ENCODE measurements around the gene HMGN4. TPM values are rescaled to one million over a fixed set of nuclear protein-coding genes. Genes with fewer than 3 reads are reported as not detected.

Gene HMGN4
- polyA plus RNA-seq, 1 of the 3 experiments (the other 2 are of a cell fraction): 76.3 TPM

DNA sequence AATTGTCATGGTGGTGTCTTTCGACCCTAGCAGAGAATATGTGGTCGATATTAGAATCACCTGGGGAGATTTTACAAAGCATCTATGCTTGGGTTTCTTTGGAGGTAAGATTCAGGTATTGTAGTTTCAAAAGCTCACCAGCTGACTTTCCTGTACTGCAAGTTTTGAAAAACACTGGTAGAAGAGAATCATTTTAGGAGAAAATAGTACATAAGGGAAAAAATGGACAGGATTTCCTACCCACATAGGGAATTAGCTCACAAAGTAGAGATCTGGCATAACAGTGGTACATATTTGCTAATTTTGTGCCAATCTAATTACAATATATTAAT is 31.2 kb downstream of the HMGN4 start:
- ChIA-PET CTCF (interaction anchor here (0.7 to 6.1 kb wide), 10 partner anchors 13 to 248 kb away, joined by 3 to 51 read pairs (median 4); partner anchors contain the start of gene HMGN4), POLR2A (interaction anchor here (0.8 to 1.3 kb wide), 2 partner anchors 26 to 285 kb away, joined by 3 read pairs; no protein-coding TSS in a partner anchor)
- DNase-seq: no peak
- H2AFZ ChIP-seq (ENCODE audit: low read depth): peak overlapping the region; percentile 75; the same call in 1 of the 2 replicates
- 0% methylated on average over 2 of the region's 2 CpGs for WGBS (ENCODE audit: low lambda C conversion rate)
- H3K79me2 ChIP-seq (ENCODE audit: insufficient read depth): no peaks in the 10 kb centered on the region
- no peaks in the 10 kb centered on the region for H3K36me3 ChIP-seq (replicated peaks in 1 of 2; ENCODE audit: control insufficient read depth in 1 of 2, insufficient read depth in 2 of 2, low read length in 1 of 2)
- H4K20me1 ChIP-seq (ENCODE audit: insufficient read depth): no peaks in the 10 kb centered on the region
- peak overlapping the region in 1 of 2 experiments; percentile 31; a peak in 1 of 4 replicates for H3K27ac ChIP-seq (ENCODE audit: low read depth in 2 of 2, low read length in 1 of 2)
- H3K4me1 ChIP-seq (ENCODE audit: control insufficient read depth in 1 of 2, insufficient read depth in 2 of 2, low read depth in 1 of 2, low read length in 1 of 2): no peaks in the 10 kb centered on the region; a peak in 1 of 4 replicates
- peak overlapping the region; percentile 66 to 83 for H3K4me3 ChIP-seq (ENCODE audit: low read depth in 2 of 2, low read length in 1 of 2)
- no peaks in the 10 kb centered on the region for H3K27me3 ChIP-seq (ENCODE audit: insufficient read depth)
- H3K9ac ChIP-seq: no peak overlapping the region
- peak overlapping the region; percentile 69 for H3K4me2 ChIP-seq
- no peaks in the 10 kb centered on the region for H3K9me2 ChIP-seq
- no peaks in the 10 kb centered on the region for H3K9me3 ChIP-seq
- no peak for TF ChIP-seq EZH2phosphoT487 (IDR thresholded peaks at IDR 0.05; ENCODE audit: borderline replicate concordance, low read depth)
- TF ChIP-seq CHD2 (IDR thresholded peaks at IDR 0.05; ENCODE audit: low read length, partially characterized antibody): no peak
- TF ChIP-seq, protein P1, sequence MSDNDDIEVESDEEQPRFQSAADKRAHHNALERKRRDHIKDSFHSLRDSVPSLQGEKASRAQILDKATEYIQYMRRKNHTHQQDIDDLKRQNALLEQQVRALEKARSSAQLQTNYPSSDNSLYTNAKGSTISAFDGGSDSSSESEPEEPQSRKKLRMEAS (IDR thresholded peaks at IDR 0.05; ENCODE audit: low read depth): no peak
- no peak for TF ChIP-seq GABPA (IDR thresholded peaks at IDR 0.05; ENCODE audit: low read depth)
- TF ChIP-seq EP300 (IDR thresholded peaks at IDR 0.05; ENCODE audit: borderline replicate concordance in 1 of 2, low read depth in 1 of 2, low read length in 1 of 2): no peak
- no peak for TF ChIP-seq RAD21 (IDR thresholded peaks at IDR 0.05; ENCODE audit: low read length)
- TF ChIP-seq RFX5 (IDR thresholded peaks at IDR 0.05; ENCODE audit: low read length): no peak
- TF ChIP-seq, protein P2, sequence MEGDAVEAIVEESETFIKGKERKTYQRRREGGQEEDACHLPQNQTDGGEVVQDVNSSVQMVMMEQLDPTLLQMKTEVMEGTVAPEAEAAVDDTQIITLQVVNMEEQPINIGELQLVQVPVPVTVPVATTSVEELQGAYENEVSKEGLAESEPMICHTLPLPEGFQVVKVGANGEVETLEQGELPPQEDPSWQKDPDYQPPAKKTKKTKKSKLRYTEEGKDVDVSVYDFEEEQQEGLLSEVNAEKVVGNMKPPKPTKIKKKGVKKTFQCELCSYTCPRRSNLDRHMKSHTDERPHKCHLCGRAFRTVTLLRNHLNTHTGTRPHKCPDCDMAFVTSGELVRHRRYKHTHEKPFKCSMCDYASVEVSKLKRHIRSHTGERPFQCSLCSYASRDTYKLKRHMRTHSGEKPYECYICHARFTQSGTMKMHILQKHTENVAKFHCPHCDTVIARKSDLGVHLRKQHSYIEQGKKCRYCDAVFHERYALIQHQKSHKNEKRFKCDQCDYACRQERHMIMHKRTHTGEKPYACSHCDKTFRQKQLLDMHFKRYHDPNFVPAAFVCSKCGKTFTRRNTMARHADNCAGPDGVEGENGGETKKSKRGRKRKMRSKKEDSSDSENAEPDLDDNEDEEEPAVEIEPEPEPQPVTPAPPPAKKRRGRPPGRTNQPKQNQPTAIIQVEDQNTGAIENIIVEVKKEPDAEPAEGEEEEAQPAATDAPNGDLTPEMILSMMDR (IDR thresholded peaks at IDR 0.05): no peak
- TF ChIP-seq ELF1 (IDR thresholded peaks at IDR 0.05): no peak
- TF ChIP-seq GATA2 (CRISPR knock-in tag; IDR thresholded peaks at IDR 0.05): no peak
- no peak for TF ChIP-seq YY1 (IDR thresholded peaks at IDR 0.05; ENCODE audit: low read depth)
- TF ChIP-seq, protein P3, sequence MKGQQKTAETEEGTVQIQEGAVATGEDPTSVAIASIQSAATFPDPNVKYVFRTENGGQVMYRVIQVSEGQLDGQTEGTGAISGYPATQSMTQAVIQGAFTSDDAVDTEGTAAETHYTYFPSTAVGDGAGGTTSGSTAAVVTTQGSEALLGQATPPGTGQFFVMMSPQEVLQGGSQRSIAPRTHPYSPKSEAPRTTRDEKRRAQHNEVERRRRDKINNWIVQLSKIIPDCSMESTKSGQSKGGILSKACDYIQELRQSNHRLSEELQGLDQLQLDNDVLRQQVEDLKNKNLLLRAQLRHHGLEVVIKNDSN (IDR thresholded peaks at IDR 0.05; ENCODE audit: borderline replicate concordance, low read depth): no peak
- no peak for TF ChIP-seq JUND (IDR thresholded peaks at IDR 0.05)
- no peak for TF ChIP-seq FOXJ3 (CRISPR knock-in tag; IDR thresholded peaks at IDR 0.05)
- TF ChIP-seq RCOR1 (IDR thresholded peaks at IDR 0.05; ENCODE audit: low read length): no peak
- H3F3A ChIP-seq (replicated peaks; ENCODE audit: insufficient read depth): peaks cover 30% of the 10 kb centered on the region

Measured in SK-N-SH (cell line).